H9 (cell line): ENCODE measurements around the gene JSRP1. TPM values are rescaled to one million over a fixed set of nuclear protein-coding genes. Genes with fewer than 3 reads are reported as not detected.

Source experiments
- DNase-seq: peaks from one replicate; pipeline ENCODE4 v3.0.0-alpha.2; 2017
- H2AFZ ChIP-seq: one replicate; pipeline ENCODE4 v1.6.1; 2013; ENCODE audit warnings: mild to moderate bottlenecking, low read length, control low read depth, moderate library complexity
- H2AK5ac ChIP-seq: 2 replicates; pipeline ENCODE4 v1.6.1; 2013; ENCODE audit warnings: low read length, control low read depth, mixed read lengths; ENCODE audit not compliant: insufficient read length
- H2BK120ac ChIP-seq: one replicate; pipeline ENCODE4 v1.6.1; 2013; ENCODE audit warnings: low read depth, mild to moderate bottlenecking, low read length, control low read depth, inconsistent platforms; ENCODE audit not compliant: poor library complexity, severe bottlenecking
- H2BK12ac ChIP-seq: 2 replicates; pipeline ENCODE4 v1.6.1; 2013; ENCODE audit warnings: low read length, control low read depth, mixed read lengths, low read depth; ENCODE audit not compliant: insufficient read length
- H2BK15ac ChIP-seq: 2 replicates; pipeline ENCODE4 v1.6.1; 2013; ENCODE audit warnings: low read depth, low read length, control low read depth
- H2BK20ac ChIP-seq: one replicate; pipeline ENCODE4 v1.6.1; 2013; ENCODE audit warnings: low read depth, mild to moderate bottlenecking, low read length, control low read depth, inconsistent platforms; ENCODE audit not compliant: poor library complexity, severe bottlenecking
- H2BK5ac ChIP-seq: 2 replicates; pipeline ENCODE4 v1.6.1; 2013; ENCODE audit warnings: low read length, control low read depth, mixed read lengths; ENCODE audit not compliant: insufficient read length
- H3K14ac ChIP-seq: 2 replicates; pipeline ENCODE4 v1.6.1; 2013; ENCODE audit warnings: low read length, control low read depth; ENCODE audit not compliant: insufficient read depth
- H3K18ac ChIP-seq: 2 replicates; pipeline ENCODE4 v1.6.1; 2013; ENCODE audit warnings: low read depth, mild to moderate bottlenecking, mixed read lengths, low read length, control low read depth; ENCODE audit not compliant: insufficient read length
- H3K23ac ChIP-seq: 2 replicates; pipeline ENCODE4 v1.6.1; 2013; ENCODE audit warnings: low read length, control low read depth, mixed read lengths, low read depth; ENCODE audit not compliant: insufficient read length
- H3K23me2 ChIP-seq: 2 replicates; pipeline ENCODE4 v1.6.1; 2013; ENCODE audit warnings: low read depth, mild to moderate bottlenecking, mixed read lengths, low read length, control low read depth; ENCODE audit not compliant: insufficient read length, poor library complexity, severe bottlenecking
- H3K27ac ChIP-seq: 2 replicates; pipeline ENCODE4 v1.5.1; 2013; ENCODE audit warnings: low read length, control low read depth, mixed read lengths, low read depth; ENCODE audit not compliant: insufficient read length
- H3K27me3 ChIP-seq: 2 replicates; pipeline ENCODE4 v1.6.1; 2013; ENCODE audit warnings: low read length, control low read depth, inconsistent platforms; ENCODE audit not compliant: insufficient read depth
- H3K4ac ChIP-seq: 2 replicates; pipeline ENCODE4 v1.6.1; 2013; ENCODE audit warnings: low read depth, mild to moderate bottlenecking, control low read depth, inconsistent platforms, low read length, moderate library complexity
- H3K4me1 ChIP-seq: 2 replicates; pipeline ENCODE4 v1.6.1; 2013; ENCODE audit warnings: low read length, control low read depth, inconsistent platforms; ENCODE audit not compliant: insufficient read depth
- H3K4me2 ChIP-seq: 2 replicates; pipeline ENCODE4 v1.6.1; 2013; ENCODE audit warnings: low read length, control low read depth, mixed read lengths; ENCODE audit not compliant: insufficient read length, insufficient read depth
- H3K56ac ChIP-seq: 2 replicates; pipeline ENCODE4 v1.6.1; 2013; ENCODE audit warnings: low read depth, mild to moderate bottlenecking, mixed read lengths, low read length, control low read depth; ENCODE audit not compliant: insufficient read length
- H3K79me1 ChIP-seq: 2 replicates; pipeline ENCODE4 v1.6.1; 2013; ENCODE audit warnings: low read depth, mild to moderate bottlenecking, moderate library complexity, low read length, control low read depth, inconsistent platforms; ENCODE audit not compliant: insufficient read depth, poor library complexity, severe bottlenecking
- H3K79me2 ChIP-seq: 2 replicates; pipeline ENCODE4 v1.6.1; 2013; ENCODE audit warnings: low read length, control low read depth, inconsistent platforms; ENCODE audit not compliant: insufficient read depth
- H3K9ac ChIP-seq: 2 replicates; pipeline ENCODE4 v1.6.1; 2013; ENCODE audit warnings: low read length, control low read depth, mixed read lengths; ENCODE audit not compliant: insufficient read length; ENCODE audit errors: extremely low read depth
- H3K9me3 ChIP-seq: one replicate; pipeline ENCODE4 v1.6.1; 2013; ENCODE audit warnings: low read depth, low read length, inconsistent platforms; ENCODE audit not compliant: control insufficient read depth
- H3T11ph ChIP-seq: one replicate; pipeline ENCODE4 v1.6.1; 2013; ENCODE audit warnings: mild to moderate bottlenecking, low read length, control low read depth, inconsistent platforms
- H4K20me1 ChIP-seq: one replicate; pipeline ENCODE4 v1.6.1; 2013; ENCODE audit not compliant: control insufficient read depth, insufficient read length, insufficient read depth
- H4K5ac ChIP-seq: 2 replicates; pipeline ENCODE4 v1.6.1; 2013; ENCODE audit warnings: low read depth, mild to moderate bottlenecking, mixed read lengths, low read length, control low read depth; ENCODE audit not compliant: insufficient read length
- H4K8ac ChIP-seq: replicated peaks from 2 replicates; pipeline ENCODE4 v1.6.1; 2013; ENCODE audit warnings: low read length, control low read depth, mixed read lengths, low read depth; ENCODE audit not compliant: insufficient read length
- H4K91ac ChIP-seq: 2 replicates; pipeline ENCODE4 v1.6.1; 2013; ENCODE audit warnings: low read depth, mild to moderate bottlenecking, moderate library complexity, mixed read lengths, low read length, control low read depth; ENCODE audit not compliant: insufficient read length
- H3K27ac Mint-ChIP-seq, 3 experiments: 2 replicates in 2 of 3; 3 replicates in 1 of 3; pipeline ENCODE4 v1.8.0; 2020 to 2021; ENCODE audit warnings: mixed read lengths in 3 of 3, mild to moderate bottlenecking in 1 of 3, moderate library complexity in 1 of 3
- H3K27me3 Mint-ChIP-seq: 2 replicates; pipeline ENCODE4 v1.8.0; 2021; ENCODE audit warnings: low read depth, mild to moderate bottlenecking, moderate library complexity, mixed read lengths
- H3K36me3 Mint-ChIP-seq, 3 experiments: 2 replicates in 2 of 3; 3 replicates in 1 of 3; pipeline ENCODE4 v1.8.0; 2020 to 2021; ENCODE audit warnings: low read depth in 3 of 3, mixed read lengths in 3 of 3; ENCODE audit not compliant: insufficient read depth in 1 of 3
- H3K4me1 Mint-ChIP-seq, 2 experiments: 2 replicates each; pipeline ENCODE4 v1.8.0; 2020; ENCODE audit warnings: mixed read lengths in 2 of 2
- H3K4me3 Mint-ChIP-seq, 2 experiments: 2 replicates in 1 of 2; 3 replicates in 1 of 2; pipeline ENCODE4 v1.8.0; 2020 to 2021; ENCODE audit warnings: mild to moderate bottlenecking in 2 of 2, mixed read lengths in 2 of 2, moderate library complexity in 1 of 2
- H3K9me3 Mint-ChIP-seq, 2 experiments: 2 replicates in 1 of 2; 3 replicates in 1 of 2; pipeline ENCODE4 v1.8.0; 2020; ENCODE audit warnings: mild to moderate bottlenecking in 2 of 2, mixed read lengths in 2 of 2, moderate library complexity in 1 of 2
- whole genome bisulfite sequencing: extraction: QIAGEN DNeasy Blood & Tissue Kit; methylation state at CpG from one replicate; pipeline ENCODE4 v1.1.7; 2013; ENCODE audit warnings: missing lambda C conversion rate, low lambda C conversion rate, mixed read lengths; ENCODE audit not compliant: insufficient read length; ENCODE audit errors: extremely low coverage; 5-methylcytosine and 5-hydroxymethylcytosine counted together
- total RNA-seq: library from RNA; stranded (reverse); gene quantifications from 2 replicates; pipeline ENCODE4 v1.2.1, GENCODE V29; 2021
- TF ChIP-seq, protein P1 (sequence below): fragments of 200-600 bp; sonication (generic); conservative IDR thresholded peaks from 3 replicates; pipeline ENCODE4 v1.8.0; 2021; ENCODE audit warnings: antibody characterized with exemption, mild to moderate bottlenecking

The JSRP1 gene
- total RNA-seq, 1 experiment from 2014 or later: 0.90 TPM

DNA sequence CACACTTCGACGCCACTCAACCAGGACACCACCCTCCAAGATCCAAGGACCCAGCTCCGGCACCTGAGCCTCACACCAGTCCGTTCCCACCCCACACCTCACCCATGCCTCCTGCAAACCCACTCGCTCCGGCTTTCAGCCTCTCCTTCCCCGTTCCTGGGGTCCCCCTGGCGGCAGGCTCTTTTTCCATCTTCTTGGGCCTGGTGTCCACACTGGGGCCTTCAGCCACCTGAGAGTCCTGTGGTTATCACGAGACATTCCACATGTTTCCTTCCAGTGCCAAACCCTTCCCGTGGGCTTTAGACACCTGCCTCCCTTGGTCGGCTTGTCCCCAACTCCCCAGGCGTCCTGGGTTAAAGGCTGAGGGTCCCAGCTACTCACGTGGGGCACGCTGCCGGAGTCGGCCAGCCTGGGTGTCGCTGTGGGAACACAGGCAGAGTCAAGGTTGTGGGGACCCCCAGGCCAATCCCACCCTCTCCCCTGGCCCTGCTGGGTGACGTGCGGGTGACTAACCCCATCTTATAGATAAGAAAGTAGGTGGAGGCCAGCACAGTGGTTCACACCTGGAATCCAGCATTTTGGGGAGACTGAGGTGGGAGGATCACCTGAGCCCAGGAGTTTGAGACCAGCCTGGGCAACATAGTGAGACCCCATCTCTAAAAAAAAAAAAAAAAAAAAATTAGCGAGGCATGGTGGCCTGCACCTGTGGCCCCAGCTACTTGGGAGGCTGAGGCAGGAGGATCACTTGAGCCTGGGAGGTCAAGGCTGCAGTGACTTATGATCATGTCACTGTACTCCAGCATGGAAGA is 1.9 kb downstream of the JSRP1 start:
- H3K9me3 ChIP-seq: no peaks in the 10 kb centered on the region
- no peak overlapping the region for H2BK5ac ChIP-seq
- DNase-seq: peak; percentile 79
- H4K91ac ChIP-seq: no peak overlapping the region
- H4K5ac ChIP-seq: no peak overlapping the region
- peak overlapping the region; percentile 58 for H3K4me2 ChIP-seq
- no peaks in the 10 kb centered on the region for H3K4me1 ChIP-seq
- no peaks in the 10 kb centered on the region; the same call in 1 of the 2 replicates for H3K27me3 ChIP-seq
- H2BK20ac ChIP-seq: no peak overlapping the region
- H2BK12ac ChIP-seq: no peak overlapping the region
- peaks cover 10% of the 10 kb centered on the region for H3K23me2 ChIP-seq
- TF ChIP-seq, protein P1, sequence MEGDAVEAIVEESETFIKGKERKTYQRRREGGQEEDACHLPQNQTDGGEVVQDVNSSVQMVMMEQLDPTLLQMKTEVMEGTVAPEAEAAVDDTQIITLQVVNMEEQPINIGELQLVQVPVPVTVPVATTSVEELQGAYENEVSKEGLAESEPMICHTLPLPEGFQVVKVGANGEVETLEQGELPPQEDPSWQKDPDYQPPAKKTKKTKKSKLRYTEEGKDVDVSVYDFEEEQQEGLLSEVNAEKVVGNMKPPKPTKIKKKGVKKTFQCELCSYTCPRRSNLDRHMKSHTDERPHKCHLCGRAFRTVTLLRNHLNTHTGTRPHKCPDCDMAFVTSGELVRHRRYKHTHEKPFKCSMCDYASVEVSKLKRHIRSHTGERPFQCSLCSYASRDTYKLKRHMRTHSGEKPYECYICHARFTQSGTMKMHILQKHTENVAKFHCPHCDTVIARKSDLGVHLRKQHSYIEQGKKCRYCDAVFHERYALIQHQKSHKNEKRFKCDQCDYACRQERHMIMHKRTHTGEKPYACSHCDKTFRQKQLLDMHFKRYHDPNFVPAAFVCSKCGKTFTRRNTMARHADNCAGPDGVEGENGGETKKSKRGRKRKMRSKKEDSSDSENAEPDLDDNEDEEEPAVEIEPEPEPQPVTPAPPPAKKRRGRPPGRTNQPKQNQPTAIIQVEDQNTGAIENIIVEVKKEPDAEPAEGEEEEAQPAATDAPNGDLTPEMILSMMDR: peak; percentile 77
- no peaks in the 10 kb centered on the region for H3K79me2 ChIP-seq
- WGBS: no CpG with 5 or more reads among the region's 20 CpGs
- H2BK120ac ChIP-seq: no peak overlapping the region
- no peak overlapping the region for H3K18ac ChIP-seq
- Mint-ChIP-seq H3K4me1 (peaks cover 4% of the 10 kb centered on the region in 2 experiments), H3K9me3 (no peaks in the 10 kb centered on the region), H3K4me3 (peak overlapping the region; percentile 62 to 85), H3K36me3 (no peaks in the 10 kb centered on the region; a peak in 1 of 7 replicates), H3K27ac (peak overlapping the region in 2 of 3 experiments; percentile 71 to 95; a peak in 3 of 7 replicates), H3K27me3 (peaks cover 22% of the 10 kb centered on the region)
- no peak overlapping the region for H4K8ac ChIP-seq
- no peak overlapping the region for H3T11ph ChIP-seq
- H2AFZ ChIP-seq: no peak overlapping the region
- no peak overlapping the region for H2BK15ac ChIP-seq
- no peak overlapping the region for H3K4ac ChIP-seq
- H3K79me1 ChIP-seq: no peaks in the 10 kb centered on the region
- no peak overlapping the region for H3K9ac ChIP-seq
- no peak overlapping the region for H3K23ac ChIP-seq
- no peak overlapping the region for H2AK5ac ChIP-seq
- no peak overlapping the region for H3K14ac ChIP-seq
- H4K20me1 ChIP-seq: no peaks in the 10 kb centered on the region
- no peak overlapping the region for H3K27ac ChIP-seq
- H3K56ac ChIP-seq: no peak overlapping the region
